ENCODE data around the gene HDAC8. TPM values are rescaled to one million over a fixed set of nuclear protein-coding genes. Genes with fewer than 3 reads are reported as not detected.

The HDAC8 gene
- total RNA-seq, 1 experiment from 2014 or later, result 33.5 TPM

DNA sequence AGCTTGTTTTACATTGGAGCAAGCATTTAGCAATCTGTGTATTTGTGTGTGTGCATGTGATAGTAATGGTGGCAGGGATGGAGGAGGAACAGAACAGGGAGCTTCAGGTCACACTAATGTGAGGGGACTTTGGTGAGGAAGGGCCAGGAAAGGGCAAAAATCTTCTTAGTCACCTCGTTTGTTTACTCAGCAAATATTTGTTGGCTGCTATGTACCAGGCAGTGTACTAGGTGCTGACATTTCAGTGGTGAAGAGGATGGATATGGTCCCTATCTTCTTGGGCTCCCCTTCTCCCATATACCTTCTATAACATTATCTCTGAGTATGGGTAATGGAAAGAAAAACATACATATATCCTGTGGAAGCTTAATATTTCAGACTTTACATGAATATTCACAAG lies 48.5 kb upstream of the HDAC8 start:
- CTCF ChIA-PET, result no interaction called here

DNA sequence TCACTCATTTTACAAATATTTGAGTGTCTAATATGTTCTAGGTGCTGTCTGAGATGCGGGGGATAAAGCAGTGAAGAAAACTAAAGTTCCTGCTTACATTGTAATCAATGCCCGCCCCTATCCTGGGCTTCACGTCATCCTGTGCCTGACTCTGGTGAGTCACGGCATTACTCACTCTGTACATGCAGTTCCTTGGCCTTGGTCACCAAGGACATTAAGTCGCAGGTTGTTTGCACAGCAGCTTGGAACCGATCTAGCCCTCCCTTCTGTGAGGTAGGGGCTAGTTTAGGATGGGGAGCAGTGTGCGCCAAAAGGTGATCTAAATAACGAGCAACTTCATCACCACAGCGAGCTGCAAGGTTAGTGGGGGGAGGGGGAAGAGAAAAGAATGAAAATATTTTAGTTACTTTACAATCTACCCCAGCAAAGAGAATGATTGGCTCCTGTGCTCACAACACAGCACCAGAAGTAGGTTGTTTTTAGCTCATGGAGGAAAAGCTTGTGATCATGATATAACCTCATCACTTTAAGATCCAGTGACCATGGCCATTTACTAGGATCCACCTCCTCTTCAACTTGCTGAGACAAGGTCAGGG lies 48.0 kb upstream of the HDAC8 start:
- Histone ChIP-seq H3K27ac (ENCODE audit: low read length) (peak overlapping the region; percentile 80), H3K27me3 (ENCODE audit: control insufficient read depth, insufficient read depth, low read length) (no peaks in the 10 kb centered on the region), H3K4me1 (ENCODE audit: control insufficient read depth, insufficient read depth, low read length) (peaks cover 30% of the 10 kb centered on the region), H3K36me3 (ENCODE audit: control insufficient read depth, insufficient read depth, low read length) (no peaks in the 10 kb centered on the region), H3K9me3 (ENCODE audit: control insufficient read depth, insufficient read depth, low read depth, low read length) (no peaks in the 10 kb centered on the region), H3K4me3 (ENCODE audit: low read depth in 2 of 2, low read length in 2 of 2) (peak overlapping the region in 1 of 2 experiments; percentile 32; a peak in 2 of 4 replicates)
- ChIA-PET CTCF (no interaction called here), POLR2A (interaction anchor here (0.5 to 0.6 kb wide), 2 partner anchors 22 to 349 kb away, joined by 3 to 20 read pairs; no protein-coding TSS in a partner anchor)
- intact Hi-C loops (cut with micrococcal nuclease; ENCODE audit: unreplicated experiment), result no loop called here
- TF ChIP-seq POLR2AphosphoS5 (IDR thresholded peaks at IDR 0.05; ENCODE audit: low read depth, low read length) (peak; percentile 39; the same call in 1 of the 2 replicates), TCF7L2 (IDR thresholded peaks at IDR 0.05; ENCODE audit: low read depth, low read length) (no peak)
- no TSS peak for BruUV-seq (replicated peaks)
- DNase-seq (ENCODE audit: low read depth, low spot score) (peak; percentile 90), ATAC-seq (peak; percentile 96)
- in situ Hi-C loops (cut with HindIII; ENCODE audit: low pct_unique_long_range_greater_than_20kb, low sequenced_read_pairs), result no loop called here

More for the DNA sequence above, 48.5 kb upstream of the HDAC8 start:
- peak overlapping the region; percentile 80 for H3K27ac ChIP-seq (ENCODE audit: low read length)
- ATAC-seq (peak; percentile 78), DNase-seq (ENCODE audit: low read depth, low spot score) (peak; percentile 67)
- TF ChIP-seq TCF7L2 (IDR thresholded peaks at IDR 0.05; ENCODE audit: low read depth, low read length) (no peak), POLR2AphosphoS5 (IDR thresholded peaks at IDR 0.05; ENCODE audit: low read depth, low read length) (no peak), SIN3A (IDR thresholded peaks at IDR 0.05; ENCODE audit: borderline replicate concordance, insufficient read depth, low read depth, low read length) (no peak)
- TF ChIP-seq, protein P1, sequence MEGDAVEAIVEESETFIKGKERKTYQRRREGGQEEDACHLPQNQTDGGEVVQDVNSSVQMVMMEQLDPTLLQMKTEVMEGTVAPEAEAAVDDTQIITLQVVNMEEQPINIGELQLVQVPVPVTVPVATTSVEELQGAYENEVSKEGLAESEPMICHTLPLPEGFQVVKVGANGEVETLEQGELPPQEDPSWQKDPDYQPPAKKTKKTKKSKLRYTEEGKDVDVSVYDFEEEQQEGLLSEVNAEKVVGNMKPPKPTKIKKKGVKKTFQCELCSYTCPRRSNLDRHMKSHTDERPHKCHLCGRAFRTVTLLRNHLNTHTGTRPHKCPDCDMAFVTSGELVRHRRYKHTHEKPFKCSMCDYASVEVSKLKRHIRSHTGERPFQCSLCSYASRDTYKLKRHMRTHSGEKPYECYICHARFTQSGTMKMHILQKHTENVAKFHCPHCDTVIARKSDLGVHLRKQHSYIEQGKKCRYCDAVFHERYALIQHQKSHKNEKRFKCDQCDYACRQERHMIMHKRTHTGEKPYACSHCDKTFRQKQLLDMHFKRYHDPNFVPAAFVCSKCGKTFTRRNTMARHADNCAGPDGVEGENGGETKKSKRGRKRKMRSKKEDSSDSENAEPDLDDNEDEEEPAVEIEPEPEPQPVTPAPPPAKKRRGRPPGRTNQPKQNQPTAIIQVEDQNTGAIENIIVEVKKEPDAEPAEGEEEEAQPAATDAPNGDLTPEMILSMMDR (IDR thresholded peaks at IDR 0.05), result no peak
- TF ChIP-seq, protein P2, sequence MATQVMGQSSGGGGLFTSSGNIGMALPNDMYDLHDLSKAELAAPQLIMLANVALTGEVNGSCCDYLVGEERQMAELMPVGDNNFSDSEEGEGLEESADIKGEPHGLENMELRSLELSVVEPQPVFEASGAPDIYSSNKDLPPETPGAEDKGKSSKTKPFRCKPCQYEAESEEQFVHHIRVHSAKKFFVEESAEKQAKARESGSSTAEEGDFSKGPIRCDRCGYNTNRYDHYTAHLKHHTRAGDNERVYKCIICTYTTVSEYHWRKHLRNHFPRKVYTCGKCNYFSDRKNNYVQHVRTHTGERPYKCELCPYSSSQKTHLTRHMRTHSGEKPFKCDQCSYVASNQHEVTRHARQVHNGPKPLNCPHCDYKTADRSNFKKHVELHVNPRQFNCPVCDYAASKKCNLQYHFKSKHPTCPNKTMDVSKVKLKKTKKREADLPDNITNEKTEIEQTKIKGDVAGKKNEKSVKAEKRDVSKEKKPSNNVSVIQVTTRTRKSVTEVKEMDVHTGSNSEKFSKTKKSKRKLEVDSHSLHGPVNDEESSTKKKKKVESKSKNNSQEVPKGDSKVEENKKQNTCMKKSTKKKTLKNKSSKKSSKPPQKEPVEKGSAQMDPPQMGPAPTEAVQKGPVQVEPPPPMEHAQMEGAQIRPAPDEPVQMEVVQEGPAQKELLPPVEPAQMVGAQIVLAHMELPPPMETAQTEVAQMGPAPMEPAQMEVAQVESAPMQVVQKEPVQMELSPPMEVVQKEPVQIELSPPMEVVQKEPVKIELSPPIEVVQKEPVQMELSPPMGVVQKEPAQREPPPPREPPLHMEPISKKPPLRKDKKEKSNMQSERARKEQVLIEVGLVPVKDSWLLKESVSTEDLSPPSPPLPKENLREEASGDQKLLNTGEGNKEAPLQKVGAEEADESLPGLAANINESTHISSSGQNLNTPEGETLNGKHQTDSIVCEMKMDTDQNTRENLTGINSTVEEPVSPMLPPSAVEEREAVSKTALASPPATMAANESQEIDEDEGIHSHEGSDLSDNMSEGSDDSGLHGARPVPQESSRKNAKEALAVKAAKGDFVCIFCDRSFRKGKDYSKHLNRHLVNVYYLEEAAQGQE (IDR thresholded peaks at IDR 0.05; ENCODE audit: insufficient read depth in 1 of 2, low read depth in 2 of 2, low read length in 1 of 2), result no peak
- in situ Hi-C loops (cut with HindIII; ENCODE audit: low pct_unique_long_range_greater_than_20kb, low sequenced_read_pairs) (no loop called here), intact Hi-C loops (cut with micrococcal nuclease; ENCODE audit: unreplicated experiment) (no loop called here)
- peaks cover 30% of the 10 kb centered on the region for H3K4me1 ChIP-seq (ENCODE audit: control insufficient read depth, insufficient read depth, low read length)
- no peaks in the 10 kb centered on the region for H3K27me3 ChIP-seq (ENCODE audit: control insufficient read depth, insufficient read depth, low read length)
- POLR2A ChIA-PET, result interaction anchor here (0.5 kb wide), 1 partner anchor 350 kb away, joined by 20 read pairs; no protein-coding TSS in a partner anchor
- no peaks in the 10 kb centered on the region for H3K9me3 ChIP-seq (ENCODE audit: control insufficient read depth, insufficient read depth, low read depth, low read length)
- no TSS peak for BruUV-seq (replicated peaks)
- H3K4me3 ChIP-seq (ENCODE audit: low read depth in 2 of 2, low read length in 2 of 2), result peak overlapping the region in 1 of 2 experiments; percentile 32; a peak in 2 of 4 replicates
- no peaks in the 10 kb centered on the region for H3K36me3 ChIP-seq (ENCODE audit: control insufficient read depth, insufficient read depth, low read length)

DNA sequence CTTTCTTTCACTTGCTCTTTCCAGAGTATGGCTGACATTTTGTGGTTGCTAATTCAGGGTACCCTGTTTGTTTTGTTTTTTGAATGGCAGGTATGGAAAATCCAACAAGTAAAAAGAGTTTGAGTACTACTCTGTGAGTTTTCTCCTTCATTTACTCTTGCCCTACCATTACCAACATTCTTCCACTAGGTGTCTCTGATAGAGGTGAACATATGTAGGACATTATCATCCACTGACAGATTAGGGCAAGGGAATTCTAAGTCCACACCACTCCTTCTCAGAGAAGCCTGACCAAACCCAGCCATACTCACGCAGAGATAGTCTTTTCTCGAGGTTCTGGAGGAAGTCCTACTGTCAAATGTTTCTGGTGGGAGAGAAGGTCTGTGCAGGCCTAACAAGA lies 36.7 kb upstream of the HDAC8 start:
- no peaks in the 10 kb centered on the region for H3K4me1 ChIP-seq (ENCODE audit: control insufficient read depth, insufficient read depth, low read length)
- TF ChIP-seq, protein P1 (IDR thresholded peaks at IDR 0.05), result peak; percentile 33
- TF ChIP-seq, protein P2 (IDR thresholded peaks at IDR 0.05; ENCODE audit: insufficient read depth in 1 of 2, low read depth in 2 of 2, low read length in 1 of 2), result no peak
- DNase-seq (ENCODE audit: low read depth, low spot score), result no peak
- ATAC-seq, result no peak; the same call in 1 of the 2 replicates
- POLR2A ChIA-PET, result no interaction called here
- in situ Hi-C loops (cut with HindIII; ENCODE audit: low pct_unique_long_range_greater_than_20kb, low sequenced_read_pairs) (no loop called here), intact Hi-C loops (cut with micrococcal nuclease; ENCODE audit: unreplicated experiment) (no loop called here)
- CTCF ChIA-PET, result no interaction called here
- H3K9me3 ChIP-seq (ENCODE audit: control insufficient read depth, insufficient read depth, low read depth, low read length), result no peaks in the 10 kb centered on the region
- H3K4me3 ChIP-seq (ENCODE audit: low read depth in 2 of 2, low read length in 2 of 2), result no peak overlapping the region
- H3K27ac ChIP-seq (ENCODE audit: low read length), result no peak overlapping the region
- BruUV-seq (replicated peaks), result no TSS peak
- no peaks in the 10 kb centered on the region for H3K27me3 ChIP-seq (ENCODE audit: control insufficient read depth, insufficient read depth, low read length)
- peaks cover 3% of the 10 kb centered on the region for H3K36me3 ChIP-seq (ENCODE audit: control insufficient read depth, insufficient read depth, low read length)
